ENCODE measurements around the gene ASCL2. TPM values are rescaled to one million over a fixed set of nuclear protein-coding genes. Genes with fewer than 3 reads are reported as not detected.

ASCL2 gene
- total and polyA plus RNA-seq, 10 of the 15 experiments (the other 5 are each of a cell fraction or from before 2014, with no cell fraction given) = not detected

DNA sequence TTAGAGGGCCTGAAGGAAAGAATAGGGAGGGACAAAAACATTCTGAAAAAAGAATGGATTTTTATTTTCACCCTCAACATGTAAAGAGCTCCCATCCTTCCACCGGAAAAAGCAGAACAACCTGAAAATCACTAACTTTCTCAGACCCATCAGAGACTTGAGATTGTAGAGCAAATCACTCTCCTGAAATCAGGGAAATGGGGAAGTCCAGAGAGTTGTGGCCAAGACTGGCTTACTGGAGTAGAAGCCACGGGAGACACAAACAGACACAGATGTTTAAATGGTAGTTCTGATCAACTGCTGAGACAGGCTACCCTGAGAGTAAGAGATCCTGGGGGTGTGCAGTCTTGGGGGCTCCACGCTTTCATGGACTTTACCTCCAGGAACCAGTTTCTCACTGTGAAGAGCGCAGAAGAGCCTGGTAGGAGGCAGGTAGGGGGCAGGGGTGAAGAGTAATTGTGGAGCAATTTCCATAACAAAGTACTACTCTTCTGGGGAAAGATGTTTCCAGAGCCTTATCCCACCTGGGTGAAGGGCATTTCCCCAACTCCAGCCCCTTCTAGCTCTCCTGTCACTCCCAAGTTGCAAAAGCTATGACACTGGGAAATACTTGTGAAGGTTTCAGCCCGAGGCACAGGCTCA lies 47.1 kb downstream of the ASCL2 start (continued):
- TF ChIP-seq SMARCA5 (IDR thresholded peaks at IDR 0.05) (no peak), SUPT20H (IDR thresholded peaks at IDR 0.05; ENCODE audit: borderline replicate concordance, control insufficient read depth, low read depth, low read length) (no peak), LARP7 (IDR thresholded peaks at IDR 0.05) (no peak), MEF2B (IDR thresholded peaks at IDR 0.05; ENCODE audit: partially characterized antibody, poor library complexity, severe bottlenecking) (no peak)
- TF ChIP-seq, protein P1, sequence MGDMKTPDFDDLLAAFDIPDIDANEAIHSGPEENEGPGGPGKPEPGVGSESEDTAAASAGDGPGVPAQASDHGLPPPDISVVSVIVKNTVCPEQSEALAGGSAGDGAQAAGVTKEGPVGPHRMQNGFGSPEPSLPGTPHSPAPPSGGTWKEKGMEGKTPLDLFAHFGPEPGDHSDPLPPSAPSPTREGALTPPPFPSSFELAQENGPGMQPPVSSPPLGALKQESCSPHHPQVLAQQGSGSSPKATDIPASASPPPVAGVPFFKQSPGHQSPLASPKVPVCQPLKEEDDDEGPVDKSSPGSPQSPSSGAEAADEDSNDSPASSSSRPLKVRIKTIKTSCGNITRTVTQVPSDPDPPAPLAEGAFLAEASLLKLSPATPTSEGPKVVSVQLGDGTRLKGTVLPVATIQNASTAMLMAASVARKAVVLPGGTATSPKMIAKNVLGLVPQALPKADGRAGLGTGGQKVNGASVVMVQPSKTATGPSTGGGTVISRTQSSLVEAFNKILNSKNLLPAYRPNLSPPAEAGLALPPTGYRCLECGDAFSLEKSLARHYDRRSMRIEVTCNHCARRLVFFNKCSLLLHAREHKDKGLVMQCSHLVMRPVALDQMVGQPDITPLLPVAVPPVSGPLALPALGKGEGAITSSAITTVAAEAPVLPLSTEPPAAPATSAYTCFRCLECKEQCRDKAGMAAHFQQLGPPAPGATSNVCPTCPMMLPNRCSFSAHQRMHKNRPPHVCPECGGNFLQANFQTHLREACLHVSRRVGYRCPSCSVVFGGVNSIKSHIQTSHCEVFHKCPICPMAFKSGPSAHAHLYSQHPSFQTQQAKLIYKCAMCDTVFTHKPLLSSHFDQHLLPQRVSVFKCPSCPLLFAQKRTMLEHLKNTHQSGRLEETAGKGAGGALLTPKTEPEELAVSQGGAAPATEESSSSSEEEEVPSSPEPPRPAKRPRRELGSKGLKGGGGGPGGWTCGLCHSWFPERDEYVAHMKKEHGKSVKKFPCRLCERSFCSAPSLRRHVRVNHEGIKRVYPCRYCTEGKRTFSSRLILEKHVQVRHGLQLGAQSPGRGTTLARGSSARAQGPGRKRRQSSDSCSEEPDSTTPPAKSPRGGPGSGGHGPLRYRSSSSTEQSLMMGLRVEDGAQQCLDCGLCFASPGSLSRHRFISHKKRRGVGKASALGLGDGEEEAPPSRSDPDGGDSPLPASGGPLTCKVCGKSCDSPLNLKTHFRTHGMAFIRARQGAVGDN (IDR thresholded peaks at IDR 0.05) = no peak
- TF ChIP-seq, protein P2, sequence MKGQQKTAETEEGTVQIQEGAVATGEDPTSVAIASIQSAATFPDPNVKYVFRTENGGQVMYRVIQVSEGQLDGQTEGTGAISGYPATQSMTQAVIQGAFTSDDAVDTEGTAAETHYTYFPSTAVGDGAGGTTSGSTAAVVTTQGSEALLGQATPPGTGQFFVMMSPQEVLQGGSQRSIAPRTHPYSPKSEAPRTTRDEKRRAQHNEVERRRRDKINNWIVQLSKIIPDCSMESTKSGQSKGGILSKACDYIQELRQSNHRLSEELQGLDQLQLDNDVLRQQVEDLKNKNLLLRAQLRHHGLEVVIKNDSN (IDR thresholded peaks at IDR 0.05; ENCODE audit: borderline replicate concordance, extremely low read length, insufficient read depth, low read depth, low read length) = no peak

DNA sequence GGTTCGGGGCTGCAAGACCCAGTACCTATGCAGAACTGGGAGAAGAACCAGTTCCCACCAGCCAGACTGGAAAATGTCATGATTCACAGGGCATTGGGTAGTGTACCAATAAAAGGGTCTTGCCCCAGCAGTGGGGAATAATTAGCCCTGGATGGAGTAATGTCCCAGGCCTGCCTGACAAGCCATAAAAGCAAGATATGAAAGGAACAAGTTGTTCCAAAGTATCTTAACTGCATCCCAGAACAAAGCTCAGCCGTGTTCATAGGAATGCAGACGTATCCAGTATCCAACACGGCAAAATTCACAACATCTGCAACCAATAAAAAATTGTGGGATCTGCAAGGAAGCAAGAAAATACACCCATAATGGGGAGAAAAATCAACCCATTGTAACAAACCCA lies 47.9 kb downstream of the ASCL2 start:
- Histone ChIP-seq H3K36me3 (ENCODE audit: control insufficient read depth in 2 of 2, insufficient read depth in 2 of 2, low read length in 1 of 2) (no peaks in the 10 kb centered on the region), H3K4me1 (ENCODE audit: control insufficient read depth, insufficient read depth, low read length) (no peaks in the 10 kb centered on the region), H3K4me3 (no peak overlapping the region), H3K9me3 (replicated peaks; ENCODE audit: control insufficient read depth, insufficient read depth, low read length) (no peaks in the 10 kb centered on the region), H3K9ac (ENCODE audit: control insufficient read depth, insufficient read depth, low read length) (no peak overlapping the region), H3K27ac (ENCODE audit: control insufficient read depth, insufficient read depth) (no peak overlapping the region), H2AFZ (ENCODE audit: control insufficient read depth, low read depth, low read length) (no peak overlapping the region), H3K79me2 (ENCODE audit: control insufficient read depth, insufficient read depth, low read length) (no peaks in the 10 kb centered on the region), H4K20me1 (ENCODE audit: control insufficient read depth, insufficient read depth) (no peaks in the 10 kb centered on the region), H3K4me2 (ENCODE audit: control insufficient read depth, insufficient read depth) (no peak overlapping the region), H3K27me3 (replicated peaks in 1 of 2; ENCODE audit: control insufficient read depth in 2 of 2, insufficient read depth in 2 of 2, low read length in 1 of 2) (no peaks in the 10 kb centered on the region; a peak in 1 of 4 replicates)
- 12% methylated on average over 4 of the region's 4 CpGs for WGBS (ENCODE audit: insufficient coverage, insufficient replicate concordance, low lambda C conversion rate, missing lambda C conversion rate)
- POLR2A ChIA-PET = no interaction called here
- DNase-seq (ENCODE audit: low read depth, low spot score) (no peak), ATAC-seq (no peak), FAIRE-seq (no peak)
- intact Hi-C loops (cut with micrococcal nuclease; ENCODE audit: unreplicated experiment) = no loop called here
- in situ Hi-C loops (cut with MboI) = no loop called here
- CTCF ChIA-PET = interaction anchor here (0.6 kb wide), 1 partner anchor 12 kb away, joined by 3 read pairs; no protein-coding TSS in a partner anchor
- no TSS peak for BruUV-seq (replicated peaks)
- RAD21 ChIA-PET (ENCODE audit: unreplicated experiment) = no interaction called here
- SMC1A ChIA-PET (ENCODE audit: uncharacterized antibody, unreplicated experiment) = no interaction called here
- TF ChIP-seq NFXL1 (IDR thresholded peaks at IDR 0.05; ENCODE audit: borderline replicate concordance) (no peak), PAX8 (IDR thresholded peaks at IDR 0.05) (no peak)
- TF ChIP-seq, protein P3, sequence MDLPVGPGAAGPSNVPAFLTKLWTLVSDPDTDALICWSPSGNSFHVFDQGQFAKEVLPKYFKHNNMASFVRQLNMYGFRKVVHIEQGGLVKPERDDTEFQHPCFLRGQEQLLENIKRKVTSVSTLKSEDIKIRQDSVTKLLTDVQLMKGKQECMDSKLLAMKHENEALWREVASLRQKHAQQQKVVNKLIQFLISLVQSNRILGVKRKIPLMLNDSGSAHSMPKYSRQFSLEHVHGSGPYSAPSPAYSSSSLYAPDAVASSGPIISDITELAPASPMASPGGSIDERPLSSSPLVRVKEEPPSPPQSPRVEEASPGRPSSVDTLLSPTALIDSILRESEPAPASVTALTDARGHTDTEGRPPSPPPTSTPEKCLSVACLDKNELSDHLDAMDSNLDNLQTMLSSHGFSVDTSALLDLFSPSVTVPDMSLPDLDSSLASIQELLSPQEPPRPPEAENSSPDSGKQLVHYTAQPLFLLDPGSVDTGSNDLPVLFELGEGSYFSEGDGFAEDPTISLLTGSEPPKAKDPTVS (IDR thresholded peaks at IDR 0.05; ENCODE audit: low read depth, low read length) = no peak
- TF ChIP-seq, protein P4, sequence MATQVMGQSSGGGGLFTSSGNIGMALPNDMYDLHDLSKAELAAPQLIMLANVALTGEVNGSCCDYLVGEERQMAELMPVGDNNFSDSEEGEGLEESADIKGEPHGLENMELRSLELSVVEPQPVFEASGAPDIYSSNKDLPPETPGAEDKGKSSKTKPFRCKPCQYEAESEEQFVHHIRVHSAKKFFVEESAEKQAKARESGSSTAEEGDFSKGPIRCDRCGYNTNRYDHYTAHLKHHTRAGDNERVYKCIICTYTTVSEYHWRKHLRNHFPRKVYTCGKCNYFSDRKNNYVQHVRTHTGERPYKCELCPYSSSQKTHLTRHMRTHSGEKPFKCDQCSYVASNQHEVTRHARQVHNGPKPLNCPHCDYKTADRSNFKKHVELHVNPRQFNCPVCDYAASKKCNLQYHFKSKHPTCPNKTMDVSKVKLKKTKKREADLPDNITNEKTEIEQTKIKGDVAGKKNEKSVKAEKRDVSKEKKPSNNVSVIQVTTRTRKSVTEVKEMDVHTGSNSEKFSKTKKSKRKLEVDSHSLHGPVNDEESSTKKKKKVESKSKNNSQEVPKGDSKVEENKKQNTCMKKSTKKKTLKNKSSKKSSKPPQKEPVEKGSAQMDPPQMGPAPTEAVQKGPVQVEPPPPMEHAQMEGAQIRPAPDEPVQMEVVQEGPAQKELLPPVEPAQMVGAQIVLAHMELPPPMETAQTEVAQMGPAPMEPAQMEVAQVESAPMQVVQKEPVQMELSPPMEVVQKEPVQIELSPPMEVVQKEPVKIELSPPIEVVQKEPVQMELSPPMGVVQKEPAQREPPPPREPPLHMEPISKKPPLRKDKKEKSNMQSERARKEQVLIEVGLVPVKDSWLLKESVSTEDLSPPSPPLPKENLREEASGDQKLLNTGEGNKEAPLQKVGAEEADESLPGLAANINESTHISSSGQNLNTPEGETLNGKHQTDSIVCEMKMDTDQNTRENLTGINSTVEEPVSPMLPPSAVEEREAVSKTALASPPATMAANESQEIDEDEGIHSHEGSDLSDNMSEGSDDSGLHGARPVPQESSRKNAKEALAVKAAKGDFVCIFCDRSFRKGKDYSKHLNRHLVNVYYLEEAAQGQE (IDR thresholded peaks at IDR 0.05; ENCODE audit: low read depth, low read length) = no peak
